Duodenal mucosa (tissue), 2 donors: ENCODE measurements around the gene ARID5A.
"Not testable (repeated sequence)": the region's sequence is repeated elsewhere in the genome, so short reads cannot be mapped to it uniquely, and the experiment has no call there.

ENCODE experiments used
- H3K27ac ChIP-seq: one replicate; pipeline ENCODE4 v1.7.0; 2013; ENCODE audit warnings: low read depth, low read length
- H3K27me3 ChIP-seq, 2 donors: one replicate each; pipeline ENCODE4 v1.7.0; 2013; ENCODE audit warnings: low read length in 2 of 2, control low read depth in 1 of 2; ENCODE audit not compliant: insufficient read depth in 2 of 2, control insufficient read depth in 1 of 2
- H3K36me3 ChIP-seq, 2 donors: one replicate each; pipeline ENCODE4 v1.7.0; 2013; ENCODE audit warnings: low read length in 2 of 2, control low read depth in 1 of 2; ENCODE audit not compliant: insufficient read depth in 2 of 2, control insufficient read depth in 1 of 2
- H3K4me1 ChIP-seq, 2 donors: one replicate each; pipeline ENCODE4 v1.7.0; 2013; ENCODE audit warnings: low read length in 2 of 2, control low read depth in 1 of 2; ENCODE audit not compliant: insufficient read depth in 2 of 2, control insufficient read depth in 1 of 2
- H3K4me3 ChIP-seq, 2 donors: one replicate each; pipeline ENCODE4 v1.7.0; 2013; ENCODE audit warnings: low read length in 2 of 2, low read depth in 1 of 2
- H3K9ac ChIP-seq, 2 donors: one replicate each; pipeline ENCODE4 v1.7.0; 2013; ENCODE audit warnings: low read length in 2 of 2, low read depth in 1 of 2
- H3K9me3 ChIP-seq, 2 donors: one replicate each; pipeline ENCODE4 v1.7.0; 2013; ENCODE audit warnings: low read length in 2 of 2, control low read depth in 1 of 2; ENCODE audit not compliant: control insufficient read depth in 1 of 2

The ARID5A gene

GRCh38 chr2:96555146-96555610, 18.6 kb downstream of the ARID5A start:
- H3K9me3 ChIP-seq = peaks cover 3 to 5% of the 10 kb centered on the region in 2 donors
- no peaks in the 10 kb centered on the region for H3K27me3 ChIP-seq
- no peak overlapping the region for H3K27ac ChIP-seq
- no peak overlapping the region for H3K9ac ChIP-seq
- H3K4me1 ChIP-seq = peaks cover 9 to 16% of the 10 kb centered on the region in 2 donors
- peaks cover 0 to 20% of the 10 kb centered on the region in 2 donors for H3K36me3 ChIP-seq
- no peak overlapping the region for H3K4me3 ChIP-seq

- H3K4me3 ChIP-seq = peak overlapping the region; percentile 6 to 45
- peaks cover 3 to 5% of the 10 kb centered on the region in 2 donors for H3K9me3 ChIP-seq
- no peaks in the 10 kb centered on the region for H3K27me3 ChIP-seq
- peaks cover 0 to 7% of the 10 kb centered on the region in 2 donors for H3K36me3 ChIP-seq
- H3K4me1 ChIP-seq = peaks cover 9 to 16% of the 10 kb centered on the region in 2 donors
- H3K9ac ChIP-seq = no peak overlapping the region
- no peak overlapping the region for H3K27ac ChIP-seq
Observed at GRCh38 chr2:96556441-96557330, 20.1 kb downstream of the ARID5A start.

- H3K4me1 ChIP-seq = peaks cover 9 to 16% of the 10 kb centered on the region in 2 donors
- H3K27ac ChIP-seq, H3K4me3 ChIP-seq, H3K9me3 ChIP-seq, H3K36me3 ChIP-seq, H3K9ac ChIP-seq, H3K27me3 ChIP-seq: not testable (repeated sequence)
Observed at GRCh38 chr2:96557421-96557820, 20.9 kb downstream of the ARID5A start.

- H3K4me3 ChIP-seq = no peak overlapping the region
- no peaks in the 10 kb centered on the region for H3K36me3 ChIP-seq
- no peak overlapping the region for H3K9ac ChIP-seq
- no peaks in the 10 kb centered on the region for H3K27me3 ChIP-seq
- H3K9me3 ChIP-seq = peaks cover 3 to 5% of the 10 kb centered on the region in 2 donors
- H3K27ac ChIP-seq = no peak overlapping the region
- H3K4me1 ChIP-seq = peaks cover 9 to 16% of the 10 kb centered on the region in 2 donors
Observed at GRCh38 chr2:96558061-96558460, 21.5 kb downstream of the ARID5A start.

- Histone ChIP-seq H3K4me1 (peaks cover 9 to 16% of the 10 kb centered on the region in 2 donors), H3K36me3 (no peaks in the 10 kb centered on the region), H3K9me3 (peaks cover 3 to 5% of the 10 kb centered on the region in 2 donors), H3K9ac (no peak overlapping the region), H3K27me3 (no peaks in the 10 kb centered on the region), H3K4me3 (no peak overlapping the region), H3K27ac (no peak overlapping the region)
Observed at GRCh38 chr2:96558485-96558884, 21.9 kb downstream of the ARID5A start.

- no peak overlapping the region for H3K9ac ChIP-seq
- H3K27ac ChIP-seq = no peak overlapping the region
- H3K27me3 ChIP-seq = no peaks in the 10 kb centered on the region
- H3K9me3 ChIP-seq = no peaks in the 10 kb centered on the region
- no peaks in the 10 kb centered on the region for H3K36me3 ChIP-seq
- no peaks in the 10 kb centered on the region for H3K4me1 ChIP-seq
- H3K4me3 ChIP-seq = no peak overlapping the region
Observed at GRCh38 chr2:96564026-96564425, 27.5 kb downstream of the ARID5A start.

GRCh38 chr2:96564563-96564962, 28.0 kb downstream of the ARID5A start:
- no peak overlapping the region for H3K9ac ChIP-seq
- no peak overlapping the region for H3K27ac ChIP-seq
- H3K4me3 ChIP-seq = no peak overlapping the region
- no peaks in the 10 kb centered on the region for H3K4me1 ChIP-seq
- no peaks in the 10 kb centered on the region for H3K36me3 ChIP-seq
- no peaks in the 10 kb centered on the region for H3K9me3 ChIP-seq
- H3K27me3 ChIP-seq = no peaks in the 10 kb centered on the region

- no peak overlapping the region for H3K4me3 ChIP-seq
- no peak overlapping the region for H3K27ac ChIP-seq
- H3K36me3 ChIP-seq = no peaks in the 10 kb centered on the region
- no peaks in the 10 kb centered on the region for H3K9me3 ChIP-seq
- H3K4me1 ChIP-seq = no peaks in the 10 kb centered on the region
- H3K9ac ChIP-seq = no peak overlapping the region
- H3K27me3 ChIP-seq = no peaks in the 10 kb centered on the region
Observed at GRCh38 chr2:96565111-96565510, 28.6 kb downstream of the ARID5A start.

GRCh38 chr2:96568094-96568493, 31.5 kb downstream of the ARID5A start:
- no peaks in the 10 kb centered on the region for H3K9me3 ChIP-seq

GRCh38 chr2:96574364-96574763, 37.8 kb downstream of the ARID5A start:
- Histone ChIP-seq H3K4me3 (no peak overlapping the region), H3K9me3 (no peaks in the 10 kb centered on the region), H3K4me1 (peaks cover 0 to 13% of the 10 kb centered on the region in 2 donors), H3K9ac (no peak overlapping the region), H3K36me3 (no peaks in the 10 kb centered on the region), H3K27ac (no peak overlapping the region), H3K27me3 (no peaks in the 10 kb centered on the region)

More at GRCh38 chr2:96568094-96568493, 31.5 kb downstream of the ARID5A start:
- Histone ChIP-seq H3K36me3 (no peaks in the 10 kb centered on the region), H3K4me3 (no peak overlapping the region), H3K4me1 (no peaks in the 10 kb centered on the region), H3K9ac (no peak overlapping the region), H3K27me3 (no peaks in the 10 kb centered on the region), H3K27ac (no peak overlapping the region)
